ENCODE data around the gene LRFN2.

DNA sequence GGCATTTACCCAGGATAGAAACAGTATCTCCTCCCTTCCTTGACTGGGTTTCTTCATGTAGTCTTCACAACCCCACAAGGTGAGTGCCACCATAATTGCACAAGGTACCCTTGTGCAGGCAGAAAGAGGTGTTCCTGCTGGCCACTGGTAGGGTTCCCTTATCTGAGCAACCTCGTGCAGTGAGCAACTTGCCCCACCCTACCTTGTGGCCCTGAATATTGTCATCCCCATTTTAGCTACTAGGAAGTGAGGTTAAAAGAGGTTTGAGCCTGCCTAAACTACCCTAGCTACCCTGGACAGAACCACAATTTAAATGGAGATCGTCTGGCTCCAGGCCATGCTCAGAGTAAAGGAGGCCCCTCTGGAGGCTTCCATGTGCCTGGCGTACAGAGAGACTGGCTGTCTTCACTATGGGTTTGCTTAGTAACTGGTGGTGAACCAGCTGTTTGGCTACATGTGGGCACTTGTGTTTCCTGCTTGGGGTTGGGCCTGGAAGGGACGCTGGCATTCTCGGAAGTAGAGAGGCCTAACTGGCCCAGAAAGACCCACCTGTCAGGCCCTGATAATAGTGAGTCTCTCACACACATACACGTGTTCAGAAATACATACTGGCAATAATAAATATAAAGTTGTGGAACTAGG lies 148.8 kb downstream of the LRFN2 start:
- TF ChIP-seq, protein P1, sequence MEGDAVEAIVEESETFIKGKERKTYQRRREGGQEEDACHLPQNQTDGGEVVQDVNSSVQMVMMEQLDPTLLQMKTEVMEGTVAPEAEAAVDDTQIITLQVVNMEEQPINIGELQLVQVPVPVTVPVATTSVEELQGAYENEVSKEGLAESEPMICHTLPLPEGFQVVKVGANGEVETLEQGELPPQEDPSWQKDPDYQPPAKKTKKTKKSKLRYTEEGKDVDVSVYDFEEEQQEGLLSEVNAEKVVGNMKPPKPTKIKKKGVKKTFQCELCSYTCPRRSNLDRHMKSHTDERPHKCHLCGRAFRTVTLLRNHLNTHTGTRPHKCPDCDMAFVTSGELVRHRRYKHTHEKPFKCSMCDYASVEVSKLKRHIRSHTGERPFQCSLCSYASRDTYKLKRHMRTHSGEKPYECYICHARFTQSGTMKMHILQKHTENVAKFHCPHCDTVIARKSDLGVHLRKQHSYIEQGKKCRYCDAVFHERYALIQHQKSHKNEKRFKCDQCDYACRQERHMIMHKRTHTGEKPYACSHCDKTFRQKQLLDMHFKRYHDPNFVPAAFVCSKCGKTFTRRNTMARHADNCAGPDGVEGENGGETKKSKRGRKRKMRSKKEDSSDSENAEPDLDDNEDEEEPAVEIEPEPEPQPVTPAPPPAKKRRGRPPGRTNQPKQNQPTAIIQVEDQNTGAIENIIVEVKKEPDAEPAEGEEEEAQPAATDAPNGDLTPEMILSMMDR (conservative IDR thresholded peaks at IDR 0.05; ENCODE audit: low read depth, low read length): no peak
- no peak for TF ChIP-seq EZH2 (IDR thresholded peaks at IDR 0.05; ENCODE audit: borderline replicate concordance, low read depth, low read length, poor library complexity, severe bottlenecking)
